NCI-H2227 (cell line): ENCODE results near the gene STARD9.
"Not testable (repeated sequence)": the region's sequence is repeated elsewhere in the genome, so short reads cannot be mapped to it uniquely, and the experiment has no call there.

ENCODE experiments used
- DNase-seq: peaks from one replicate; lab custom pipeline; 2025; ENCODE audit not compliant: unreplicated experiment; lab: John Stamatoyannopoulos, UW

The STARD9 gene

GRCh38 chr15:42759093-42759492 is 183.7 kb downstream of the STARD9 start:
- no peak for DNase-seq

- DNase-seq: no peak
Observed at GRCh38 chr15:42760759-42761158, 185.4 kb downstream of the STARD9 start.

- not testable (repeated sequence) for DNase-seq
Observed at GRCh38 chr15:42761813-42762212, 186.4 kb downstream of the STARD9 start.

GRCh38 chr15:42764154-42764731 is 188.8 kb downstream of the STARD9 start:
- peak; percentile 39 for DNase-seq

GRCh38 chr15:42766109-42766508 is 190.7 kb downstream of the STARD9 start:
- DNase-seq: not testable (repeated sequence)
